GM12878 (cell line): ENCODE measurements around the gene NLGN1. TPM values are rescaled to one million over a fixed set of nuclear protein-coding genes. Genes with fewer than 3 reads are reported as not detected.

ENCODE experiments used
- ATAC-seq: fragments of 200-7000 bp; cut with Tn5 transposase; 3 replicates; pipeline ENCODE4 v1.9.1; 2020; ENCODE audit warnings: mild to moderate bottlenecking, moderate library complexity
- BruUV-seq: library from RNA; stranded (reverse); fragments of 400-500 nt; replicated peaks from 2 replicates; lab custom pipeline; 2021; lab: Mats Ljungman, UMichigan
- CTCF ChIA-PET: fragments of 300-600 bp; sonication (Branson Sonifier 250); formaldehyde crosslinking; extraction: SDS; loops from one replicate; lab custom pipeline; 2021; ENCODE audit warnings: inconsistent platforms; lab: Yijun Ruan, JAX
- POLR2A ChIA-PET: fragments of 350-600 bp; formaldehyde crosslinking; extraction: SDS; loops from one replicate; lab custom pipeline; 2021; ENCODE audit warnings: inconsistent platforms; lab: Charles Lee
- RAD21 ChIA-PET: fragments of 300-600 bp; sonication (Branson Sonifier 250); formaldehyde crosslinking; loops from one replicate; lab custom pipeline; 2023; ENCODE audit warnings: antibody characterized with exemption; ENCODE audit not compliant: unreplicated experiment; lab: Charles Lee
- SMC1A ChIA-PET: fragments of 300-600 bp; sonication (Branson Sonifier 250); formaldehyde crosslinking; loops from one replicate; lab custom pipeline; 2023; ENCODE audit not compliant: unreplicated experiment, uncharacterized antibody; lab: Charles Lee
- DNase-seq: peaks from one replicate; pipeline ENCODE4 v3.0.0-alpha.2; 2011; ENCODE audit warnings: low read depth, low spot score
- FAIRE-seq: peaks from 3 replicates; lab custom pipeline; 2011; peaks lifted over from hg19 to GRCh38; lab: Jason Lieb, UNC
- H2AFZ ChIP-seq: 2 replicates; pipeline ENCODE4 v1.6.0; 2011; ENCODE audit warnings: low read depth, low read length, control low read depth; ENCODE audit not compliant: control insufficient read depth
- H3K27ac ChIP-seq: 2 replicates; pipeline ENCODE4 v1.5.1; 2011; ENCODE audit warnings: control low read depth; ENCODE audit not compliant: control insufficient read depth, insufficient read depth
- H3K27me3 ChIP-seq, 2 experiments: replicated peaks in 1 of 2; 2 replicates each; pipeline versions ENCODE4 v1.6.0 to v1.6.1; 2011; ENCODE audit warnings: low read length in 1 of 2; ENCODE audit not compliant: control insufficient read depth in 2 of 2, insufficient read depth in 2 of 2
- H3K36me3 ChIP-seq, 2 experiments: 2 replicates each; pipeline ENCODE4 v1.5.1; 2011; ENCODE audit warnings: low read length in 1 of 2; ENCODE audit not compliant: control insufficient read depth in 2 of 2, insufficient read depth in 2 of 2
- H3K4me1 ChIP-seq: 2 replicates; pipeline ENCODE4 v1.6.1; 2011; ENCODE audit warnings: mild to moderate bottlenecking, low read length, moderate library complexity, mixed read lengths; ENCODE audit not compliant: control insufficient read depth, insufficient read depth
- H3K4me2 ChIP-seq: 2 replicates; pipeline ENCODE4 v1.6.0; 2011; ENCODE audit warnings: control low read depth; ENCODE audit not compliant: control insufficient read depth, insufficient read depth
- H3K4me3 ChIP-seq: fragments of 200-600 bp; sonication (generic); 2 replicates; pipeline ENCODE4 v1.5.1; 2016
- H3K79me2 ChIP-seq: 2 replicates; pipeline ENCODE4 v1.6.0; 2011; ENCODE audit warnings: low read length; ENCODE audit not compliant: control insufficient read depth, insufficient read depth
- H3K9ac ChIP-seq: 2 replicates; pipeline ENCODE4 v1.8.0; 2011; ENCODE audit warnings: low read length, control low read depth, mixed read lengths; ENCODE audit not compliant: control insufficient read depth, insufficient read depth
- H3K9me3 ChIP-seq: replicated peaks from 3 replicates; pipeline ENCODE4 v1.5.1; 2011; ENCODE audit warnings: mild to moderate bottlenecking, low read length; ENCODE audit not compliant: control insufficient read depth, insufficient read depth
- H4K20me1 ChIP-seq: 2 replicates; pipeline ENCODE4 v1.6.0; 2011; ENCODE audit not compliant: control insufficient read depth, insufficient read depth
- GATAD2B ChIP-seq: fragments of 450-650 bp; conservative IDR thresholded peaks from 2 replicates; pipeline ENCODE4 v1.6.1; 2017; ENCODE audit warnings: low read depth, mild to moderate bottlenecking, moderate library complexity
- IKZF1 ChIP-seq: fragments of 450-650 bp; conservative IDR thresholded peaks from 2 replicates; pipeline ENCODE4 v1.6.1; 2017; ENCODE audit warnings: antibody characterized with exemption, mild to moderate bottlenecking
- IRF5 ChIP-seq: fragments of 450-650 bp; IDR thresholded peaks from 2 replicates; pipeline ENCODE4 v1.6.1; 2017; ENCODE audit warnings: borderline replicate concordance
- KAT2A ChIP-seq: conservative IDR thresholded peaks from 2 replicates; pipeline ENCODE4 v1.6.1; 2011; ENCODE audit warnings: low read depth, low read length; ENCODE audit not compliant: control insufficient read depth
- MEF2B ChIP-seq: fragments of 450-650 bp; IDR thresholded peaks from 2 replicates; pipeline ENCODE4 v1.6.1; 2018; ENCODE audit warnings: mild to moderate bottlenecking, moderate library complexity; ENCODE audit not compliant: partially characterized antibody, poor library complexity, severe bottlenecking
- NFXL1 ChIP-seq: fragments of 450-650 bp; IDR thresholded peaks from 2 replicates; pipeline ENCODE4 v1.6.1; 2017; ENCODE audit warnings: antibody characterized with exemption, mild to moderate bottlenecking, borderline replicate concordance
- PKNOX1 ChIP-seq: fragments of 450-650 bp; IDR thresholded peaks from 2 replicates; pipeline ENCODE4 v1.6.1; 2016; ENCODE audit warnings: mild to moderate bottlenecking
- PRDM15 ChIP-seq: fragments of 450-650 bp; formaldehyde crosslinking; IDR thresholded peaks from 2 replicates; pipeline ENCODE4 v1.4.0; 2020; ENCODE audit warnings: mild to moderate bottlenecking, moderate library complexity
- SIN3A ChIP-seq: IDR thresholded peaks from 2 replicates; pipeline ENCODE4 v1.6.1; 2012; ENCODE audit warnings: low read depth, low read length, improper control_type of control experiment
- SMAD5 ChIP-seq: IDR thresholded peaks from 2 replicates; pipeline ENCODE4 v1.6.1; 2016; ENCODE audit warnings: antibody characterized with exemption, low read depth
- SUZ12 ChIP-seq: fragments of 200-600 bp; sonication (generic); IDR thresholded peaks from one replicate; pipeline ENCODE4 v1.6.1; 2018; ENCODE audit warnings: antibody characterized with exemption, mild to moderate bottlenecking; ENCODE audit not compliant: unreplicated experiment
- WGBS: methylation state at CpG from one replicate; pipeline ENCODE4 v1.1.6; 2016; ENCODE audit warnings: low lambda C conversion rate; ENCODE audit not compliant: insufficient replicate concordance, insufficient coverage; ENCODE audit errors: missing lambda C conversion rate; 5-methylcytosine and 5-hydroxymethylcytosine counted together
- in situ Hi-C: fragments of 300-500 bp; cut with MboI; formaldehyde crosslinking; loops from 9 replicates; pipeline ENCODE4 v1.14.3; 2018; ENCODE audit warnings: mixed read lengths
- intact Hi-C: fragments of 100-400 bp; cut with micrococcal nuclease; formaldehyde crosslinking; loops from one replicate; pipeline ENCODE4 v1.14.2; 2022; ENCODE audit not compliant: unreplicated experiment
- polyA plus RNA-seq, 11 experiments: library from polyadenylated mRNA; depleted of rRNA in 4 of 11; unstranded in 6 of 11; stranded (reverse) in 5 of 11; fragments of >200 nt; fragmentation: Nextera tagmentation in 4 of 11; fragmentation: Illumina TruSeq in 1 of 11; extraction: Ambion mirVana in 4 of 11; extraction: Trizol in 1 of 11; gene quantifications; 1 replicate in 1 of 11; 2 replicates in 10 of 11; pipeline versions ENCODE4 v1.2.1 to v1.2.3, GENCODE V29; 2011 to 2016; ENCODE audit warnings: inconsistent platforms in 2 of 11, missing spikeins in 2 of 11, low read depth in 1 of 11
- total RNA-seq, 4 experiments: library from RNA; depleted of rRNA in 3 of 4; stranded (reverse); fragments of >200 nt in 3 of 4; fragmentation: Illumina TruSeq in 1 of 4; extraction: Trizol in 1 of 4; gene quantifications; 2 replicates each; pipeline versions ENCODE4 v1.2.1 to v1.2.3, GENCODE V29; 2013 to 2021
- TF ChIP-seq, protein P1 (sequence below): fragments of 450-650 bp; IDR thresholded peaks from 2 replicates; pipeline ENCODE4 v1.6.1; 2018; ENCODE audit warnings: borderline replicate concordance, mild to moderate bottlenecking; ENCODE audit not compliant: partially characterized antibody
- TF ChIP-seq, protein P2 (sequence below): IDR thresholded peaks from 2 replicates; pipeline ENCODE4 v1.6.1; 2012; ENCODE audit warnings: low read depth, low read length, improper control_type of control experiment

The NLGN1 gene
- total and polyA plus RNA-seq, 10 of the 15 experiments (the other 5 are each of a cell fraction or from before 2014, with no cell fraction given): not detected

DNA sequence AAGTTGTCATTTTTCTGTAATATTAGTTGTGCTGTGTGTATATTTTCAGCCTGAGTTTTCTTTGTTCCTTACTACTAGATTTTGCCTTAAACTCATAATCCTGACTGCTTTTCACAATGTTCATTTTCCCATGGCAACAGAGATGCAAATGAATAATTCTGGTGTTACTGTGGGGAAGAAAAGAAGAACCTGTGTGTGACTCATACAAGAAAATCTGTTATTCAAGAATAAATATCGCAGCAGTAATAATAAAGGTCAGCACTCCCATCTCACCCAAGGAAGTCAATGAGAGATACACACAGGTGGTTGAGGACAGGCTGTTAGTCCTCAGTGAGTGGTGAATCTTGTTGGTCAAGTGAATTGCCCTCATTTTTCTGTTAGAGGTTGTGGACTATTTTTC lies 805.0 kb downstream of the NLGN1 start:
- no peaks in the 10 kb centered on the region for H3K9me3 ChIP-seq
- H3K4me2 ChIP-seq: no peak overlapping the region
- H4K20me1 ChIP-seq: no peaks in the 10 kb centered on the region
- no peak overlapping the region for H2AFZ ChIP-seq
- no peak for ATAC-seq
- no peak overlapping the region for H3K27ac ChIP-seq
- intact Hi-C loops (no loop called here), in situ Hi-C loops (no loop called here)
- RAD21 ChIA-PET: no interaction called here
- H3K9ac ChIP-seq: no peak overlapping the region
- H3K4me1 ChIP-seq: no peaks in the 10 kb centered on the region
- CTCF ChIA-PET: no interaction called here
- H3K79me2 ChIP-seq: no peaks in the 10 kb centered on the region
- 0% methylated on average over 1 of the region's 1 CpG for WGBS
- FAIRE-seq: no peak
- POLR2A ChIA-PET: interaction anchor here (1.0 kb wide), 1 partner anchor 49 kb away, joined by 3 read pairs; no protein-coding TSS in a partner anchor
- DNase-seq: no peak
- no peaks in the 10 kb centered on the region for H3K27me3 ChIP-seq
- SMC1A ChIA-PET: no interaction called here
- BruUV-seq: no TSS peak
- no peaks in the 10 kb centered on the region for H3K36me3 ChIP-seq
- no peak overlapping the region for H3K4me3 ChIP-seq
- TF ChIP-seq SMAD5: no peak
- TF ChIP-seq PRDM15 (CRISPR knock-in tag): no peak
- no peak for TF ChIP-seq NFXL1
- no peak for TF ChIP-seq GATAD2B
- no peak for TF ChIP-seq KAT2A
- TF ChIP-seq IRF5: no peak
- TF ChIP-seq, protein P1, sequence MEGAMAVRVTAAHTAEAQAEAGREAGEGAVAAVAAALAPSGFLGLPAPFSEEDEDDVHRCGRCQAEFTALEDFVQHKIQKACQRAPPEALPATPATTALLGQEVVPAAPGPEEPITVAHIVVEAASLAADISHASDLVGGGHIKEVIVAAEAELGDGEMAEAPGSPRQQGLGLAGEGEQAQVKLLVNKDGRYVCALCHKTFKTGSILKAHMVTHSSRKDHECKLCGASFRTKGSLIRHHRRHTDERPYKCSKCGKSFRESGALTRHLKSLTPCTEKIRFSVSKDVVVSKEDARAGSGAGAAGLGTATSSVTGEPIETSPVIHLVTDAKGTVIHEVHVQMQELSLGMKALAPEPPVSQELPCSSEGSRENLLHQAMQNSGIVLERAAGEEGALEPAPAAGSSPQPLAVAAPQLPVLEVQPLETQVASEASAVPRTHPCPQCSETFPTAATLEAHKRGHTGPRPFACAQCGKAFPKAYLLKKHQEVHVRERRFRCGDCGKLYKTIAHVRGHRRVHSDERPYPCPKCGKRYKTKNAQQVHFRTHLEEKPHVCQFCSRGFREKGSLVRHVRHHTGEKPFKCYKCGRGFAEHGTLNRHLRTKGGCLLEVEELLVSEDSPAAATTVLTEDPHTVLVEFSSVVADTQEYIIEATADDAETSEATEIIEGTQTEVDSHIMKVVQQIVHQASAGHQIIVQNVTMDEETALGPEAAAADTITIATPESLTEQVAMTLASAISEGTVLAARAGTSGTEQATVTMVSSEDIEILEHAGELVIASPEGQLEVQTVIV: no peak
- TF ChIP-seq, protein P2, sequence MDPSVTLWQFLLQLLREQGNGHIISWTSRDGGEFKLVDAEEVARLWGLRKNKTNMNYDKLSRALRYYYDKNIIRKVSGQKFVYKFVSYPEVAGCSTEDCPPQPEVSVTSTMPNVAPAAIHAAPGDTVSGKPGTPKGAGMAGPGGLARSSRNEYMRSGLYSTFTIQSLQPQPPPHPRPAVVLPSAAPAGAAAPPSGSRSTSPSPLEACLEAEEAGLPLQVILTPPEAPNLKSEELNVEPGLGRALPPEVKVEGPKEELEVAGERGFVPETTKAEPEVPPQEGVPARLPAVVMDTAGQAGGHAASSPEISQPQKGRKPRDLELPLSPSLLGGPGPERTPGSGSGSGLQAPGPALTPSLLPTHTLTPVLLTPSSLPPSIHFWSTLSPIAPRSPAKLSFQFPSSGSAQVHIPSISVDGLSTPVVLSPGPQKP: no peak
- no peak for TF ChIP-seq PKNOX1
- no peak for TF ChIP-seq MEF2B
- no peak for TF ChIP-seq SUZ12
- TF ChIP-seq IKZF1: no peak
- no peak for TF ChIP-seq SIN3A
